Omental fat pad (tissue), 4 donors: ENCODE measurements around the gene ATG10. TPM values are rescaled to one million over a fixed set of nuclear protein-coding genes. Genes with fewer than 3 reads are reported as not detected.
"Not testable (repeated sequence)": the region's sequence is repeated elsewhere in the genome, so short reads cannot be mapped to it uniquely, and the experiment has no call there.

Source experiments
- ATAC-seq: fragments of 150-250 bp; one replicate; pipeline ENCODE4 v1.9.1; 2016; ENCODE audit warnings: mild to moderate bottlenecking, moderate library complexity; ENCODE audit not compliant: low FRiP score
- DNase-seq: peaks from one replicate; pipeline ENCODE4 v3.0.0-alpha.2; 2019; ENCODE audit warnings: low spot score
- CTCF ChIP-seq, 3 donors: fragments of 450-650 bp; IDR thresholded peaks; one replicate each; pipeline ENCODE4 v1.5.1; 2016 to 2017; ENCODE audit warnings: antibody characterized with exemption in 3 of 3, mild to moderate bottlenecking in 3 of 3, moderate library complexity in 2 of 3
- total RNA-seq, 4 donors: library from RNA; depleted of rRNA; stranded (reverse); fragments of >200 nt; gene quantifications; one replicate each; pipeline ENCODE4 v1.1.0, GENCODE V29; 2016

Gene ATG10
- total RNA-seq, 4 donors from 2014 or later = 2.4 to 18.4 (median 5.2) TPM

- TF ChIP-seq CTCF (IDR thresholded peaks at IDR 0.05) = no peak
- ATAC-seq (no peak), DNase-seq (no peak)
Measured at GRCh38 chr5:81986126-81986525, 14.3 kb downstream of the ATG10 start.

GRCh38 chr5:81989204-81989603 lies 17.4 kb downstream of the ATG10 start:
- no peak for TF ChIP-seq CTCF (IDR thresholded peaks at IDR 0.05)
- DNase-seq (no peak), ATAC-seq (no peak)

GRCh38 chr5:81994679-81995078 lies 22.9 kb downstream of the ATG10 start:
- no peak for TF ChIP-seq CTCF (IDR thresholded peaks at IDR 0.05)
- ATAC-seq (no peak), DNase-seq (no peak)

GRCh38 chr5:81995407-81995806 lies 23.6 kb downstream of the ATG10 start:
- DNase-seq = no peak

GRCh38 chr5:82004511-82004910 lies 32.7 kb downstream of the ATG10 start:
- ATAC-seq = no peak
- TF ChIP-seq CTCF (IDR thresholded peaks at IDR 0.05) = no peak
- no peak for DNase-seq

More at GRCh38 chr5:81995407-81995806, 23.6 kb downstream of the ATG10 start:
- no peak for TF ChIP-seq CTCF (IDR thresholded peaks at IDR 0.05)
- no peak for ATAC-seq

GRCh38 chr5:82009869-82010268 lies 38.0 kb downstream of the ATG10 start:
- not testable (repeated sequence) for ATAC-seq, DNase-seq

- DNase-seq = no peak
- no peak for ATAC-seq
- no peak for TF ChIP-seq CTCF (IDR thresholded peaks at IDR 0.05)
Measured at GRCh38 chr5:82010696-82011095, 38.9 kb downstream of the ATG10 start.

GRCh38 chr5:82011761-82012160 lies 39.9 kb downstream of the ATG10 start:
- ATAC-seq (no peak), DNase-seq (no peak)

GRCh38 chr5:82014644-82015043 lies 42.8 kb downstream of the ATG10 start:
- ATAC-seq, DNase-seq: not testable (repeated sequence)

More at GRCh38 chr5:82011761-82012160, 39.9 kb downstream of the ATG10 start:
- TF ChIP-seq CTCF (IDR thresholded peaks at IDR 0.05) = no peak
